Measurements from ENCODE around the gene RPRD1A.
"Not testable (repeated sequence)": the region's sequence is repeated elsewhere in the genome, so short reads cannot be mapped to it uniquely, and the experiment has no call there.

RPRD1A gene

GRCh38 chr18:35971661-35972196, 95.6 kb downstream of the RPRD1A start:
- TF ChIP-seq POLR2A (IDR thresholded peaks at IDR 0.05; ENCODE audit: extremely low read depth, insufficient read length) = no peak
- no peak for TF ChIP-seq MYC (IDR thresholded peaks at IDR 0.05; ENCODE audit: low read depth, low read length)
- H3K4me3 ChIP-seq (ENCODE audit: low read depth, low read length) = peak overlapping the region; percentile 93
- no peak for DNase-seq (ENCODE audit: low read depth)

GRCh38 chr18:35969676-35970075, 97.7 kb downstream of the RPRD1A start:
- H3K4me3 ChIP-seq (ENCODE audit: low read depth, low read length) = no peak overlapping the region
- no peak for TF ChIP-seq MAX (IDR thresholded peaks at IDR 0.05; ENCODE audit: low read depth, low read length)
- TF ChIP-seq MYC (IDR thresholded peaks at IDR 0.05; ENCODE audit: low read depth, low read length) = no peak
- no peak for TF ChIP-seq POLR2A (IDR thresholded peaks at IDR 0.05; ENCODE audit: extremely low read depth, insufficient read length)
- no peak for TF ChIP-seq CTCF (IDR thresholded peaks at IDR 0.05; ENCODE audit: low read depth, low read length)
- DNase-seq (ENCODE audit: low read depth) = no peak

GRCh38 chr18:35968278-35968880, 99.0 kb downstream of the RPRD1A start:
- DNase-seq (ENCODE audit: low read depth) = peak; percentile 32
- H3K4me3 ChIP-seq (ENCODE audit: low read depth, low read length) = no peak overlapping the region
- TF ChIP-seq MAX (IDR thresholded peaks at IDR 0.05; ENCODE audit: low read depth, low read length) = no peak

GRCh38 chr18:35967866-35968265, 99.5 kb downstream of the RPRD1A start:
- DNase-seq (ENCODE audit: low read depth); H3K4me3 ChIP-seq (ENCODE audit: low read depth, low read length): not testable (repeated sequence)

- DNase-seq (ENCODE audit: low read depth) = no peak
- no peak for TF ChIP-seq MYC (IDR thresholded peaks at IDR 0.05; ENCODE audit: low read depth, low read length)
- no peak for TF ChIP-seq CTCF (IDR thresholded peaks at IDR 0.05; ENCODE audit: low read depth, low read length)
- no peak for TF ChIP-seq POLR2A (IDR thresholded peaks at IDR 0.05; ENCODE audit: extremely low read depth, insufficient read length)
- H3K4me3 ChIP-seq (ENCODE audit: low read depth, low read length) = no peak overlapping the region
Observed at GRCh38 chr18:35964319-35964718, 103.0 kb downstream of the RPRD1A start.

GRCh38 chr18:35962320-35962719, 105.0 kb downstream of the RPRD1A start:
- H3K4me3 ChIP-seq (ENCODE audit: low read depth, low read length) = no peak overlapping the region
- DNase-seq (ENCODE audit: low read depth) = no peak
- TF ChIP-seq POLR2A (IDR thresholded peaks at IDR 0.05; ENCODE audit: extremely low read depth, insufficient read length) (no peak), MYC (IDR thresholded peaks at IDR 0.05; ENCODE audit: low read depth, low read length) (no peak), MAX (IDR thresholded peaks at IDR 0.05; ENCODE audit: low read depth, low read length) (no peak), CTCF (IDR thresholded peaks at IDR 0.05; ENCODE audit: low read depth, low read length) (no peak)

GRCh38 chr18:35956226-35956625, 111.1 kb downstream of the RPRD1A start:
- DNase-seq (ENCODE audit: low read depth) = no peak
- H3K4me3 ChIP-seq (ENCODE audit: low read depth, low read length) = no peak overlapping the region
- no peak for TF ChIP-seq POLR2A (IDR thresholded peaks at IDR 0.05; ENCODE audit: extremely low read depth, insufficient read length)
- TF ChIP-seq CTCF (IDR thresholded peaks at IDR 0.05; ENCODE audit: low read depth, low read length) = no peak
- no peak for TF ChIP-seq MAX (IDR thresholded peaks at IDR 0.05; ENCODE audit: low read depth, low read length)
- TF ChIP-seq MYC (IDR thresholded peaks at IDR 0.05; ENCODE audit: low read depth, low read length) = no peak

Measured in NB4 (cell line).